IMR-90 (cell line): ENCODE data around the gene ANKRD33B. TPM values are rescaled to one million over a fixed set of nuclear protein-coding genes. Genes with fewer than 3 reads are reported as not detected.

Experiments used
- ATAC-seq: fragments of 200-7000 bp; cut with Tn5 transposase; 2 replicates; pipeline ENCODE4 v1.9.1; 2020; ENCODE audit warnings: low read depth, mild to moderate bottlenecking, moderate library complexity
- BruUV-seq: library from RNA; stranded (reverse); fragments of 400-500 nt; replicated peaks from 2 replicates; lab custom pipeline; 2021; lab: Mats Ljungman, UMichigan
- CTCF ChIA-PET: fragments of 300-600 bp; formaldehyde crosslinking; extraction: SDS; loops from one replicate; lab custom pipeline; 2021; ENCODE audit warnings: antibody characterized with exemption; lab: Yijun Ruan, JAX
- POLR2A ChIA-PET: fragments of 300-600 bp; sonication (Branson Sonifier 250); formaldehyde crosslinking; loops from one replicate; lab custom pipeline; 2022; ENCODE audit warnings: antibody characterized with exemption; ENCODE audit not compliant: unreplicated experiment; lab: Charles Lee
- DNase-seq: peaks from one replicate; pipeline ENCODE4 v3.0.0; 2013
- H2AFZ ChIP-seq: replicated peaks from 2 replicates; pipeline ENCODE3; 2013; ENCODE audit warnings: low read length, mild to moderate bottlenecking; ENCODE audit not compliant: poor library complexity
- H2AK5ac ChIP-seq: 2 replicates; pipeline ENCODE4 v1.6.1; 2013; ENCODE audit warnings: low read depth, low read length, inconsistent platforms
- H2AK9ac ChIP-seq: replicated peaks from 2 replicates; pipeline ENCODE3; 2013; ENCODE audit warnings: mild to moderate bottlenecking, low read depth, low read length, moderate library complexity; ENCODE audit not compliant: poor library complexity
- H2BK120ac ChIP-seq: 2 replicates; pipeline ENCODE4 v1.6.1; 2013; ENCODE audit warnings: low read depth, low read length, inconsistent platforms
- H2BK15ac ChIP-seq: 3 replicates; pipeline ENCODE4 v1.6.1; 2013; ENCODE audit warnings: low read depth, low read length, inconsistent platforms
- H2BK20ac ChIP-seq: 2 replicates; pipeline ENCODE4 v1.6.1; 2013; ENCODE audit warnings: low read depth, mild to moderate bottlenecking, inconsistent platforms, low read length, moderate library complexity
- H2BK5ac ChIP-seq: 2 replicates; pipeline ENCODE4 v1.6.1; 2013; ENCODE audit warnings: mild to moderate bottlenecking, low read depth, low read length, inconsistent platforms; ENCODE audit not compliant: poor library complexity, severe bottlenecking
- H3K14ac ChIP-seq: replicated peaks from 2 replicates; pipeline ENCODE4 v1.6.1; 2013; ENCODE audit warnings: low read depth, low read length, inconsistent platforms
- H3K18ac ChIP-seq: 2 replicates; pipeline ENCODE4 v1.6.1; 2013; ENCODE audit warnings: low read depth, low read length, control low read depth
- H3K23ac ChIP-seq: 2 replicates; pipeline ENCODE4 v1.6.1; 2013; ENCODE audit warnings: low read depth, low read length, inconsistent platforms
- H3K27ac ChIP-seq: 2 replicates; pipeline ENCODE4 v1.5.1; 2013; ENCODE audit warnings: mild to moderate bottlenecking, control low read depth, low read length; ENCODE audit not compliant: insufficient read depth
- H3K27me3 ChIP-seq: 2 replicates; pipeline ENCODE4 v1.6.1; 2013; ENCODE audit warnings: low read length; ENCODE audit not compliant: control insufficient read depth, insufficient read depth
- H3K36me3 ChIP-seq: 2 replicates; pipeline ENCODE4 v1.6.1; 2013; ENCODE audit warnings: low read length, mixed read lengths; ENCODE audit not compliant: control insufficient read depth, insufficient read depth
- H3K4ac ChIP-seq: 2 replicates; pipeline ENCODE4 v1.6.1; 2013; ENCODE audit warnings: low read depth, low read length, inconsistent platforms
- H3K4me1 ChIP-seq: 2 replicates; pipeline ENCODE4 v1.6.1; 2013; ENCODE audit warnings: low read length, mixed read lengths; ENCODE audit not compliant: control insufficient read depth, insufficient read depth
- H3K4me2 ChIP-seq: 2 replicates; pipeline ENCODE4 v1.6.1; 2013; ENCODE audit warnings: low read depth, mild to moderate bottlenecking, control low read depth, low read length, moderate library complexity
- H3K4me3 ChIP-seq: 2 replicates; pipeline ENCODE4 v1.5.1; 2013; ENCODE audit warnings: low read depth, mild to moderate bottlenecking, control low read depth, low read length, moderate library complexity; ENCODE audit not compliant: insufficient read depth
- H3K56ac ChIP-seq: 2 replicates; pipeline ENCODE4 v1.6.1; 2013; ENCODE audit warnings: low read length, inconsistent platforms; ENCODE audit not compliant: insufficient read depth; ENCODE audit errors: extremely low read depth
- H3K79me1 ChIP-seq, 2 experiments: 2 replicates each; pipeline ENCODE4 v1.6.1; 2013; ENCODE audit warnings: low read length in 2 of 2, inconsistent platforms in 1 of 2, low read depth in 1 of 2
- H3K9ac ChIP-seq: 2 replicates; pipeline ENCODE4 v1.6.1; 2013; ENCODE audit warnings: low read depth, low read length, control low read depth
- H3K9me1 ChIP-seq: 2 replicates; pipeline ENCODE4 v1.6.1; 2013; ENCODE audit warnings: low read length, inconsistent platforms; ENCODE audit not compliant: insufficient read depth
- H3K9me3 ChIP-seq: 2 replicates; pipeline ENCODE4 v1.6.1; 2013; ENCODE audit warnings: low read length; ENCODE audit not compliant: control insufficient read depth, insufficient read depth
- H4K20me1 ChIP-seq: 2 replicates; pipeline ENCODE4 v1.6.1; 2013; ENCODE audit warnings: low read length, inconsistent platforms; ENCODE audit not compliant: insufficient read depth
- H4K5ac ChIP-seq: 2 replicates; pipeline ENCODE4 v1.6.1; 2013; ENCODE audit warnings: mild to moderate bottlenecking, low read depth, low read length, control low read depth
- H4K8ac ChIP-seq, 2 experiments: 2 replicates each; pipeline ENCODE4 v1.6.1; 2013; ENCODE audit warnings: low read depth in 2 of 2, low read length in 2 of 2, control low read depth in 1 of 2, inconsistent platforms in 1 of 2
- H4K91ac ChIP-seq: 2 replicates; pipeline ENCODE4 v1.6.1; 2013; ENCODE audit warnings: low read depth, low read length, inconsistent platforms; ENCODE audit not compliant: insufficient read depth
- FOS ChIP-seq: fragments of 150-350 bp; IDR thresholded peaks from 2 replicates; pipeline ENCODE4 v1.6.1; 2016; ENCODE audit warnings: low read depth, low read length
- USF2 ChIP-seq: fragments of 150-350 bp; IDR thresholded peaks from 2 replicates; pipeline ENCODE4 v1.6.1; 2017; ENCODE audit warnings: mild to moderate bottlenecking, antibody characterized with exemption, low read length, low read depth
- WGBS, 2 experiments: methylation state at CpG; one replicate each; pipeline versions ENCODE4 v1.1.5 to v1.1.7; 2013; ENCODE audit warnings: missing lambda C conversion rate in 2 of 2; ENCODE audit not compliant: insufficient read length in 1 of 2; ENCODE audit errors: extremely low coverage in 2 of 2; 5-methylcytosine and 5-hydroxymethylcytosine counted together
- dilution Hi-C: fragments of 300-500 bp; cut with HindIII; formaldehyde crosslinking; loops from one replicate; pipeline ENCODE4 v1.14.3; 2018; ENCODE audit warnings: low sequenced_read_pairs; ENCODE audit not compliant: unreplicated experiment
- in situ Hi-C: fragments of 300-500 bp; cut with MboI; formaldehyde crosslinking; loops from 3 replicates; pipeline ENCODE4 v1.14.3; 2019; ENCODE audit warnings: low sequenced_read_pairs, inconsistent platforms, mixed read lengths
- intact Hi-C: fragments of 100-400 bp; cut with micrococcal nuclease; formaldehyde crosslinking; loops from 2 replicates; pipeline ENCODE4 v1.10.0; 2022
- polyA plus RNA-seq, 3 experiments: library from polyadenylated mRNA; depleted of rRNA; stranded (reverse); fragments of >200 nt; gene quantifications; 2 replicates each; pipeline ENCODE4 v1.2.3, GENCODE V29; 2012; ENCODE audit warnings: low replicate concordance in 1 of 3
- total RNA-seq: library from RNA; depleted of rRNA; stranded (reverse); fragments of >200 nt; gene quantifications from 2 replicates; pipeline ENCODE4 v1.2.3, GENCODE V29; 2012
- TF ChIP-seq, protein P1 (sequence below): conservative IDR thresholded peaks from 2 replicates; pipeline ENCODE4 v1.5.1; 2012; ENCODE audit warnings: mild to moderate bottlenecking, low read depth, low read length, improper control_type of control experiment

Gene ANKRD33B
- total and polyA plus RNA-seq, 2 of the 4 experiments (the other 2 are of a cell fraction) = 2.5 to 3.3 TPM

DNA sequence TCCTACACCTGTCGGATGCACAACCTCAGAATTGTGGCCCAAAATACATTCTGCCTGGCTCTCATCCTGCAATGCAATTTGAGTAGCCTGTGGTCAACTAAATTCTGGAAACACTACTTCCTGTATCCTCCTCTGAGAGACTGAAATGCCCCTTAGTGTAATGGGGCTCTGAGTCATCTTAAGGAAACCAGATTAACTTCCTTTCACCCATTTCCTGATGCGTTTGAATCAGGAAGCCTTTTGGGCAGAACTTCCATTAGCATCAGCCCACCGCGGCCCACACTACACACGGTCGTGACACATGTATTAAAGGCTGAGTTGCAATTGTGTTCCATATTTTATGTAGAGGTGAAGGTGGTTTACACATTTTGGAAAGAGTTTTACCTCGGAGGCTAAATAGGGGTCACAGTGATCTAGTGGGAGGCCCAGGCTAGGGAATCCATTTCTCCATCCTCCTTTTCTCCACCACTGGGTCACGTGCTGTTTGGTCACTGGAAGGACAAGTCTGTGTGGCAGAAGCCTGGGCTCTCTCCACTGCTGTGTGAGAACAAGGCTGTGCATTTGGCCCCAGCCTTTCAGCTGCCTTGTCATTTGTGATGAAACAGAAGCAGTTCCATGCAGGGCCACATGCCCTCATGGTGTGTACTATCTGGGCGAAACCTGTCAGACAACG, 141.2 kb downstream of the ANKRD33B start:
- CTCF ChIA-PET = no interaction called here

More for the DNA sequence above, 141.2 kb downstream of the ANKRD33B start:
- H4K8ac ChIP-seq = peak overlapping the region; percentile 22 to 76; a peak in 3 of 4 replicates
- H2AFZ ChIP-seq = no peak overlapping the region
- 0 out of 2 replicates have a peak, but pooled peaks have one; percentile 2 for ATAC-seq
- peaks cover 29% of the 10 kb centered on the region for H4K20me1 ChIP-seq
- peak; percentile 24; the same call in 1 of the 2 replicates for TF ChIP-seq FOS
- TF ChIP-seq, protein P1, sequence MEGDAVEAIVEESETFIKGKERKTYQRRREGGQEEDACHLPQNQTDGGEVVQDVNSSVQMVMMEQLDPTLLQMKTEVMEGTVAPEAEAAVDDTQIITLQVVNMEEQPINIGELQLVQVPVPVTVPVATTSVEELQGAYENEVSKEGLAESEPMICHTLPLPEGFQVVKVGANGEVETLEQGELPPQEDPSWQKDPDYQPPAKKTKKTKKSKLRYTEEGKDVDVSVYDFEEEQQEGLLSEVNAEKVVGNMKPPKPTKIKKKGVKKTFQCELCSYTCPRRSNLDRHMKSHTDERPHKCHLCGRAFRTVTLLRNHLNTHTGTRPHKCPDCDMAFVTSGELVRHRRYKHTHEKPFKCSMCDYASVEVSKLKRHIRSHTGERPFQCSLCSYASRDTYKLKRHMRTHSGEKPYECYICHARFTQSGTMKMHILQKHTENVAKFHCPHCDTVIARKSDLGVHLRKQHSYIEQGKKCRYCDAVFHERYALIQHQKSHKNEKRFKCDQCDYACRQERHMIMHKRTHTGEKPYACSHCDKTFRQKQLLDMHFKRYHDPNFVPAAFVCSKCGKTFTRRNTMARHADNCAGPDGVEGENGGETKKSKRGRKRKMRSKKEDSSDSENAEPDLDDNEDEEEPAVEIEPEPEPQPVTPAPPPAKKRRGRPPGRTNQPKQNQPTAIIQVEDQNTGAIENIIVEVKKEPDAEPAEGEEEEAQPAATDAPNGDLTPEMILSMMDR = no peak
- TF ChIP-seq USF2 = no peak
- H3K36me3 ChIP-seq = peaks cover 7% of the 10 kb centered on the region
- POLR2A ChIA-PET = no interaction called here
- peak; percentile 86 for DNase-seq
- dilution Hi-C loops (no loop called here), intact Hi-C loops (loop anchor here (5.0 kb wide), 1 partner anchor 197 kb away; no protein-coding TSS in a partner anchor), in situ Hi-C loops (loop anchor here (10.0 kb wide), 1 partner anchor 130 kb away; no protein-coding TSS in a partner anchor)
- no peak overlapping the region for H3K4me2 ChIP-seq
- H2BK15ac ChIP-seq = peak overlapping the region; percentile 42; the same call in 1 of the 3 replicates
- no TSS peak for BruUV-seq
- no peak overlapping the region for H3K18ac ChIP-seq
- H2BK5ac ChIP-seq = peak overlapping the region; percentile 34
- H4K5ac ChIP-seq = 0 out of 2 replicates have a peak overlapping the region, but pooled peaks have one; percentile 6
- WGBS, 2 experiments = no CpG with 5 or more reads among the region's 10 CpGs
- no peaks in the 10 kb centered on the region for H3K27me3 ChIP-seq
- peak overlapping the region; percentile 59 for H3K14ac ChIP-seq
- H2AK5ac ChIP-seq = peak overlapping the region; percentile 87
- peak overlapping the region; percentile 88 for H3K4ac ChIP-seq
- H3K79me1 ChIP-seq = peaks cover 46 to 95% of the 10 kb centered on the region in 2 experiments
- H4K91ac ChIP-seq = peak overlapping the region; percentile 32; the same call in 1 of the 2 replicates
- H3K9ac ChIP-seq = no peak overlapping the region
- no peak overlapping the region for H2AK9ac ChIP-seq
- peak overlapping the region; percentile 54 for H2BK20ac ChIP-seq
- H2BK120ac ChIP-seq = peak overlapping the region; percentile 67
- H3K27ac ChIP-seq = peak overlapping the region; percentile 36; the same call in 1 of the 2 replicates
- no peak overlapping the region; the same call in 1 of the 2 replicates for H3K56ac ChIP-seq
- no peak overlapping the region for H3K4me3 ChIP-seq
- peaks cover 60% of the 10 kb centered on the region for H3K9me1 ChIP-seq
- H3K9me3 ChIP-seq = no peaks in the 10 kb centered on the region
- no peak overlapping the region; the same call in 1 of the 2 replicates for H3K23ac ChIP-seq
- H3K4me1 ChIP-seq = peaks cover 39% of the 10 kb centered on the region
